HCT116 (cell line): ENCODE measurements around the gene PLEK2.

ENCODE experiments used
- CEBPB ChIP-seq: IDR thresholded peaks from 2 replicates; pipeline ENCODE4 v1.6.1; 2012; ENCODE audit warnings: low read depth
- EZH2 ChIP-seq: fragments of 200-600 bp; sonication (generic); IDR thresholded peaks from 2 replicates; pipeline ENCODE4 v1.6.1; 2017; ENCODE audit warnings: antibody characterized with exemption, mixed run types
- TCF7L2 ChIP-seq: IDR thresholded peaks from 2 replicates; pipeline ENCODE4 v1.7.0; 2011; ENCODE audit warnings: borderline replicate concordance, inconsistent platforms; ENCODE audit not compliant: insufficient read depth, insufficient read length; ENCODE audit errors: extremely low read depth
- YY1 ChIP-seq: IDR thresholded peaks from 2 replicates; pipeline ENCODE4 v1.6.1; 2011; ENCODE audit warnings: low read length, low read depth, moderate library complexity, mild to moderate bottlenecking; ENCODE audit not compliant: insufficient replicate concordance; ENCODE audit errors: extremely low read depth
- TF ChIP-seq, protein P1 (sequence below), 3 experiments: fragments of 200-600 bp in 1 of 3; sonication (generic) in 1 of 3; IDR thresholded peaks in 2 of 3; conservative IDR thresholded peaks in 1 of 3; 2 replicates each; pipeline ENCODE4 v1.5.1; 2012 to 2017; ENCODE audit warnings: low read depth in 2 of 3, low read length in 2 of 3, antibody characterized with exemption in 1 of 3, borderline replicate concordance in 1 of 3, control low read depth in 1 of 3, mild to moderate bottlenecking in 1 of 3, mixed read lengths in 1 of 3, mixed run types in 1 of 3, moderate library complexity in 1 of 3; ENCODE audit not compliant: insufficient read depth in 1 of 3

DNA sequence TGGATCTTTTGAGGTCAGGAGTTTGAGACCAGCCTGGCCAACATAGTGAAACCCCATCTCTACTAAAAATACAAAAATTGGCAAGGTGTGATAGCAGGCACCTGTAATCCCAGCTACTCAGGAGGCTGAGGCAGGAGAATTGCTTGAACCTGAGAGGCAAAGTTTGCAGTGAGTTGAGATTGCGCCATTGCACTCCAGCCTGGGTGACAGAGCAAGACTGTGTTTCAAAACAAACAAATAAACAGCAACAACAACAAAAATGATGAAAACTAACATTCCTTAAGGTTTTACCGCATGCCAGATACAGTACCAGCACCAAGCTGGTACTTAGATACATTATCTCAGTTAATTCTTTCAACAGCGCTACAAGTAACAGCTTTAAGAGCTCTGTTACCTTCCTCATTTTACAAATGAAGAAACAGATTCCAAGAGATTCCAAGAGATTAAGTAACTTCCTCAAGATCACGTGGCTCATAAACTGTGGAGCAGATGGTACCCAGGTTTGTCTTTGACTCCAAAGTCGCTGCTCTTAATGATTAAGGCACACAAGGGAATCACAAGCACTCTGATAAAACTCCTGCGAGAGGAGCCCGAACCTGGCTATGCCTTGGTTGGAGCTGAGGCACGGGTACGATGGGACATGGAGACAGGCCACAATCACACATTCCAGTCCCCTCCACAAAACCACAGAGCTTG is 17.7 kb upstream of the PLEK2 start:
- TF ChIP-seq, protein P1, sequence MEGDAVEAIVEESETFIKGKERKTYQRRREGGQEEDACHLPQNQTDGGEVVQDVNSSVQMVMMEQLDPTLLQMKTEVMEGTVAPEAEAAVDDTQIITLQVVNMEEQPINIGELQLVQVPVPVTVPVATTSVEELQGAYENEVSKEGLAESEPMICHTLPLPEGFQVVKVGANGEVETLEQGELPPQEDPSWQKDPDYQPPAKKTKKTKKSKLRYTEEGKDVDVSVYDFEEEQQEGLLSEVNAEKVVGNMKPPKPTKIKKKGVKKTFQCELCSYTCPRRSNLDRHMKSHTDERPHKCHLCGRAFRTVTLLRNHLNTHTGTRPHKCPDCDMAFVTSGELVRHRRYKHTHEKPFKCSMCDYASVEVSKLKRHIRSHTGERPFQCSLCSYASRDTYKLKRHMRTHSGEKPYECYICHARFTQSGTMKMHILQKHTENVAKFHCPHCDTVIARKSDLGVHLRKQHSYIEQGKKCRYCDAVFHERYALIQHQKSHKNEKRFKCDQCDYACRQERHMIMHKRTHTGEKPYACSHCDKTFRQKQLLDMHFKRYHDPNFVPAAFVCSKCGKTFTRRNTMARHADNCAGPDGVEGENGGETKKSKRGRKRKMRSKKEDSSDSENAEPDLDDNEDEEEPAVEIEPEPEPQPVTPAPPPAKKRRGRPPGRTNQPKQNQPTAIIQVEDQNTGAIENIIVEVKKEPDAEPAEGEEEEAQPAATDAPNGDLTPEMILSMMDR (IDR thresholded peaks at IDR 0.05 in 2 of 3, conservative IDR thresholded peaks at IDR 0.05 in 1 of 3; ENCODE audit: borderline replicate concordance in 1 of 3, insufficient read depth in 1 of 3, low read depth in 2 of 3, low read length in 2 of 3): no peak
- TF ChIP-seq YY1 (no peak), CEBPB (no peak), EZH2 (no peak), TCF7L2 (no peak)
